IPS DF 6.9 (cell line): ENCODE data around the gene RPL10.

Source experiments
- DNase-seq: peaks from one replicate; pipeline ENCODE4 v3.0.0-alpha.2; 2013; ENCODE audit warnings: low read depth, low spot score
- H3K27ac ChIP-seq: one replicate; pipeline ENCODE4 v1.5.1; 2013; ENCODE audit warnings: low read length, control low read depth
- H3K27me3 ChIP-seq: 2 replicates; pipeline ENCODE4 v1.6.1; 2013; ENCODE audit warnings: mild to moderate bottlenecking, low read length; ENCODE audit not compliant: control insufficient read depth, insufficient read depth
- H3K36me3 ChIP-seq: 2 replicates; pipeline ENCODE4 v1.6.1; 2013; ENCODE audit warnings: low read length; ENCODE audit not compliant: control insufficient read depth, insufficient read depth
- H3K4me1 ChIP-seq: 2 replicates; pipeline ENCODE4 v1.6.1; 2013; ENCODE audit warnings: low read length; ENCODE audit not compliant: control insufficient read depth, insufficient read depth
- H3K4me3 ChIP-seq: 2 replicates; pipeline ENCODE4 v1.5.1; 2013; ENCODE audit warnings: mild to moderate bottlenecking, low read length
- H3K9me3 ChIP-seq: 2 replicates; pipeline ENCODE4 v1.6.1; 2013; ENCODE audit warnings: low read length, inconsistent platforms; ENCODE audit not compliant: control insufficient read depth, insufficient read depth
- WGBS: extraction: QIAGEN DNeasy Blood & Tissue Kit; methylation state at CpG from one replicate; pipeline ENCODE4 v1.1.7; 2013; ENCODE audit warnings: mixed read lengths, missing lambda C conversion rate; ENCODE audit not compliant: insufficient read length, insufficient coverage; 5-methylcytosine and 5-hydroxymethylcytosine counted together

The RPL10 gene

DNA sequence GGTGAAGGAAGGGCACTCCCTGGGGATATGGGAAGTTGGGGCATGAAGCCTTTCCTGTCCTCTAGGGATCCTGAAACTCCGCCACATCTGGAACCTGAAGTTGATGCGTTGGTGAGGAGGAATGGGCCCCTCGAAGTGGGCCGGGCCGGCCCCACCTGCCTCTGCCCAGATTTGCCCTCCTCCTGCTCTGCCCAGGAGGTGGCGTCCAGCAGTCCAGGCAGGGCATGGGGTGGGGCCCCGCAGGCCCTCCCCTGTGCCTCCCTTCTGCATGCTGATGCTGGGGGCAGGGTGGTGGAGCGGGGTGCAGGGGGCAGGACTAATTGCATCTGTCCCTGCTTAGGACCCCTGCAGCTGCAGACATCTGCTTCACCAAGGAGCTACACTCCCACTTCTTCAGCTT lies 15.0 kb downstream of the RPL10 start:
- H3K9me3 ChIP-seq = no peaks in the 10 kb centered on the region
- peaks cover 3% of the 10 kb centered on the region; the same call in 1 of the 2 replicates for H3K36me3 ChIP-seq
- no peak for DNase-seq
- no peak overlapping the region for H3K4me3 ChIP-seq
- no CpG with 5 or more reads among the region's 8 CpGs for WGBS
- no peaks in the 10 kb centered on the region for H3K27me3 ChIP-seq
- H3K4me1 ChIP-seq = 0 out of 2 replicates have a peak, but pooled peaks cover 1% of the 10 kb centered on the region
- no peak overlapping the region for H3K27ac ChIP-seq

DNA sequence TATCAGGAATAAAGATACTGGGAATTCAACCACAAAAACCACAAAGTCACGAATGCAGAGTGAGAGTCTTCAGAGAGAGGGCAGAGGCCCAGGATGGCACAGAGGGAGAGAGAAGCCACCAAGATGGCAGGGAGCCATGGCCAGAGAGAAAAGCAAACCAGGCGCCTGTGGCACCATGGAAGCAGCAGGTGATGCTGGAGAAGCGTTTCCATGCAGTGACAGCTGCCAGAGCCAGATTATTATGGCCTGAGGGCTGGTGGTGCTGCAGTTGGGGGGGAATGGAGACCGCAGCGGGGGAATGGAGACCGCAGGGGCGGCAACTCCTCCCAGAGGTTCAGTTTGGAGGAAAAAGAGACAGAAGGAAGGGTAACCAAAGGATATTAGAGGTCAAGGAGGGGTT lies 19.0 kb downstream of the RPL10 start:
- WGBS = no CpG with 5 or more reads among the region's 7 CpGs
- Histone ChIP-seq H3K4me1 (no peaks in the 10 kb centered on the region; the same call in 1 of the 2 replicates), H3K4me3 (no peak overlapping the region), H3K9me3 (no peaks in the 10 kb centered on the region), H3K27me3 (no peaks in the 10 kb centered on the region), H3K36me3 (peaks cover 3% of the 10 kb centered on the region; the same call in 1 of the 2 replicates), H3K27ac (no peak overlapping the region)
- DNase-seq = no peak

DNA sequence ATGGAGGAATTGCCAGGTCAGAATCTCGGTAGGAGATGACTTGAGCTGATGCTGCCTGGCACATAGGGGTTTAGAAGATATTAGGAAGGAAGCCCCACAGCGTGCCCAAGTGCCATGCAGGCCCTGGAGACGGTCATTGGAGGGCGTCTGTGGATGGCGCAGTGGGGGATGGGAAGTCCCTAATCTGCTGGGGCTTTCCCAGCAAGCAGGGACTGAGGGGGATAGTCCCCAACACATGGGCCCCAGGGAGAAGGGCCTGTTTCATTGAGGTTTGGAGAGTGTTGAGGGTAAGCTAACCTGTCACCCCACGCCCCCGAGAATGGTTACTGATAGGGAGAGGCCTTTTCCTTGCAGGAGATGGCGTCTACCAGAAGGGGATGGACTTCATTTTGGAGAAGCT lies 21.0 kb downstream of the RPL10 start:
- H3K4me3 ChIP-seq = no peak overlapping the region
- H3K27me3 ChIP-seq = no peaks in the 10 kb centered on the region
- no CpG with 5 or more reads among the region's 8 CpGs for WGBS
- H3K4me1 ChIP-seq = no peaks in the 10 kb centered on the region; the same call in 1 of the 2 replicates
- H3K36me3 ChIP-seq = no peaks in the 10 kb centered on the region
- no peaks in the 10 kb centered on the region for H3K9me3 ChIP-seq
- H3K27ac ChIP-seq = no peak overlapping the region
- no peak for DNase-seq

DNA sequence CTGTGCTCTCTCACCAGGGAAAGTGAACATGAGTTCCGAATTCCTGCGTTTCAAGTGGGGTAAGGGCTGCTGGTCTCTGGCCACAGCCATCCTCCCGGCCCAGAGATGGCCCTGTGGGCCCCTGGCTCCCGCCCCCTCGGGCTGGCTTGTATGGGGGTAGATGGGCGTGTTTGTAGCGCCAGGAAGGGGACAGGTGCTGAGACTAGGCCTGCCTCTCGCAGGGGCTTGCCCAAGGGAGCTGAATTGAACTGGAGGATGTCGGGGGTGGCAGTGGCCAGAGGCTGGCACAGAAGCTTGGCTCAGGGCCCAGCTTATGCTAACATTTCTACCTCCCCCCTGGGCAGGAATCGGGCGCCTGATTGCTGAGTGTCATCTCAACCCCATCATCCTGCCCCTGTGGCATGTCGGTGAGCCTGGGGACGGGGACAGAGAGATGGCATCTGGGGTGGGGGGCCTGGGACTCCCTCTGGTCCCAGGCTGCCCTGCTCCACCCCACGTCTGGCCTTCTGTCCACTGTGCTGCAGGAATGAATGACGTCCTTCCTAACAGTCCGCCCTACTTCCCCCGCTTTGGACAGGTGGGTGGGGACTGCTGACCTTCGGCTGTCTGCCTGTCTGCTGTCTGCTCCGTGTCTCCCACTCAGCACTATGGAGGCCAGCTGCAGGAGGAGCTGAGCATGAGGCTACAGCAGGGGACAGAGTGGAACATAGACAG lies 21.7 kb downstream of the RPL10 start:
- Histone ChIP-seq H3K27me3 (no peaks in the 10 kb centered on the region), H3K4me3 (no peak overlapping the region), H3K27ac (no peak overlapping the region), H3K36me3 (no peaks in the 10 kb centered on the region), H3K4me1 (no peaks in the 10 kb centered on the region; the same call in 1 of the 2 replicates), H3K9me3 (no peaks in the 10 kb centered on the region)
- no peak for DNase-seq
- no CpG with 5 or more reads among the region's 19 CpGs for WGBS

DNA sequence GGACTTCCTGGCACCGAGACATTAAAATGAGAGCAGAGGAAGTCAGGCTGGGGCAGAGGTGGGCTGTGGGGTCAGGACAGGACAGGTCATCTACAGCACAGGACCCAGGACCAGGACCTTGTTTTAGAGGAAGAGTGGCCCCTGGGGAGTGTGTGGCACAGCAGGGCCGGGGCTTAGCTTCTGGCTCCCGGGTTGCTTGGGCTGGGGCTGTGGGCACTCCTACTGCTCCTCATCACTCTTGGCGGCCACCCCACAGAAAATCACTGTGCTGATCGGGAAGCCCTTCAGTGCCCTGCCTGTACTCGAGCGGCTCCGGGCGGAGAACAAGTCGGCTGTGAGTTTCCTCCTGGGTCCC lies 22.2 kb downstream of the RPL10 start:
- WGBS = no CpG with 5 or more reads among the region's 10 CpGs
- no peaks in the 10 kb centered on the region for H3K27me3 ChIP-seq
- no peak overlapping the region for H3K4me3 ChIP-seq
- H3K4me1 ChIP-seq = no peaks in the 10 kb centered on the region; the same call in 1 of the 2 replicates
- H3K36me3 ChIP-seq = no peaks in the 10 kb centered on the region
- no peak for DNase-seq
- H3K27ac ChIP-seq = no peak overlapping the region
- no peaks in the 10 kb centered on the region for H3K9me3 ChIP-seq

DNA sequence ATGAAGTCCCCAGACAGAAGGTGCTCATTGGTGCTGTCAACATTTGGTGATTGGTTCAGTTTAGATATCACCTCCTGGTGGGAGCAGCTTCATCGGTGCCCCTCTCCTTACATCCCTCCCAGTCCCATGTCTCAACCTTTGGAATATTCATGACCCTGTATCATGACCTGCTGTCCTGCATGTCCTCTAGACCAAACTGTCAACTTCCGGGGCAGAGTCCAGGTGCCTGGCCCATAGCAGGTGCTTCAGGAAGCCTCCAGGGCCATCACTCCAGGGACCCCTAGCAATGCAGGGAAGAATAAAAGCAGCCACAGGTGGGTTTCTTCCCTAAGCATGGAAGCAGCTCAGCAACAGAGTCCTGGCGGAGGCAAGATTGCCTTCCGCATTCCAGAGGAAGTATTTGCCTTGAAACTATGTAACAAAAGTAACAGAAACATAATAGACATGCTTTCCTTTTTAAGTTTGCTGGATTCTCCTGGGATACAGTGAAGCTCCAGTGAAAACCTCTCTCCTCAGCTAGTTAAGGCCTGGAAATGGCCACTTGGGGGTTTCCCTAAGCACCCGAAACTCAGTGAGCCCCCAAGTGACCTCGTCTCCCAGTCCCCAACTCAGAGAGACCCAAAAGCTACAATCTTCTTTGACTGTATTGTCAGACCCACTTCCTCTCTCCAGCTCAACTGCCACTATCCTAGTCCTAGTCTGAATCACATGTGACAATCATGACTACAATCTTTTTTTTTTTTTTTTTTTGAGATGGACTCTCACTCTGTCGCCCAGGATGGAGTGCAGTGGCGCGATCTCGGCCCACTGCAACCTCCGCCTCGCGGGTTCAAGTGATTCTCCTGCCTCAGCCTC lies 29.0 kb downstream of the RPL10 start:
- no peaks in the 10 kb centered on the region for H3K36me3 ChIP-seq
- no peak overlapping the region for H3K27ac ChIP-seq
- no CpG with 5 or more reads among the region's 13 CpGs for WGBS
- no peaks in the 10 kb centered on the region for H3K9me3 ChIP-seq
- DNase-seq = no peak
- no peak overlapping the region for H3K4me3 ChIP-seq
- no peaks in the 10 kb centered on the region for H3K4me1 ChIP-seq
- H3K27me3 ChIP-seq = no peaks in the 10 kb centered on the region

DNA sequence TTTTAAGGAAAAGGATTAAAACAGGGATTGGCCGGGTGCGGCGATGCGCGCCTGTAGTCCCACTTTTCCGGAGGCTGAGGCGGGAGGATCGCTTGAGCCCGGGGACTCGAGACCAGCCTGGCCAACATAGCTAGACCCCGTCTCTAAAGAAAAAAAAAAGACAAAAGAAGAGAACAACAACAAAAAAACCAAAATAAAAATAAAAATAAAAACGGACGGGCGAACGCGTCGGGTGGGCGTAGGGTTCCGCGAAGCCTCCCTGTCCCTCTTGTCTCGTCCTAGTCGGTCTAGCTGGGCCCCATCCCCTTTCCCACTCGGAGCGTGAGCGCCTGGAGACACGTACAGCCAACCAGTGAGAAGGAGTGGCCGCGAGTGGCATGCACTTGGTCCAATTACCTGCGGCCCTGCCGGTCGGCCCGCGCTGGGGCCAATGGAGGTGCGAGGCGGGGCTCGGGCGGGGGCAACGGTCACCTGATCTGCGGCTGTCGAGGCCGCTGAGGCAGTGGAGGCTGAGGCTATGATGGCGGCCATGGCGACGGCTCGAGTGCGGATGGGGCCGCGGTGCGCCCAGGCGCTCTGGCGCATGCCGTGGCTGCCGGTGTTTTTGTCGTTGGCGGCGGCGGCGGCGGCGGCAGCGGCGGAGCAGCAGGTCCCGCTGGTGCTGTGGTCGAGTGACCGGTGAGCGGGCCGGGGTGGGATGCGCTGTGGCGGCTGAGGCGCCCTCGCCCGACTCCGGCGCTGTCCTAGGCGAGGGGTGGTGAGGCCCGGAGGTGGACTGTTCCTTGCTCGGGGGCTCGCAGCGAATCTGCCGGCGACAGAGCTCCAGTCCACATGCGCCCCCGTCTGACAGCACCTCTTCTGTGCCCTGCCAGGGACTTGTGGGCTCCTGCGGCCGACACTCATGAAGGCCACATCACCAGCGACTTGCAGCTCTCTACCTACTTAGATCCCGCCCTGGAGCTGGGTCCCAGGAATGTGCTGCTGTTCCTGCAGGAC lies 30.3 kb downstream of the RPL10 start, which contains the start of gene ATP6AP1:
TSS of gene ATP6AP1 (plus strand) at position 502 of the 996 bp plus-strand sequence. CDS start at position 518, 16 bp downstream.
- no peaks in the 10 kb centered on the region for H3K9me3 ChIP-seq

DNA sequence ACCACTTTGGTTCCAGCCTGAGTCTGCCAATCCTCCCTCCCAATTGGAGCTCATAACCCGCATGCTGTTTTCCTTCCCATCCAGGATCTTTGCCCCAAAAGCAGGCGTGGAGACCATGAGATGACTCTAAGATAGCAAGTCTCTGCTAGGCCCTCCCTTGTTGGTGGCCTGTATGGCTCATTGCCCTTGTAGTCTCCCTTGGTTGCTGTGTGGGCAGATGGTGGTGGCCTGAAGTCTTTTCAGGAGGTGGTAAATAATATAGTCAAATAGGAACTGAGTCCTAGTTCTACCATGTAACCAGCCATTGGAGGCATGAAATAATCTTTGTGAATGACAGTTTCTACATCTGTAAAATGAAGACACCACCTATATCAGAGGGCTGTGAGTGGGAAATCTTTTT lies 31.5 kb downstream of the RPL10 start:
- no peaks in the 10 kb centered on the region for H3K27me3 ChIP-seq
- H3K4me1 ChIP-seq = no peaks in the 10 kb centered on the region

More for the DNA sequence above, 30.3 kb downstream of the RPL10 start, which contains the start of gene ATP6AP1:
- Histone ChIP-seq H3K4me1 (no peaks in the 10 kb centered on the region), H3K36me3 (peaks cover 4% of the 10 kb centered on the region), H3K27me3 (no peaks in the 10 kb centered on the region), H3K4me3 (peak within 1 kb of the TSS; percentile 85), H3K27ac (no peak within 1 kb of the TSS)
- DNase-seq = no peak
- WGBS = no CpG with 5 or more reads among the region's 87 CpGs

DNA sequence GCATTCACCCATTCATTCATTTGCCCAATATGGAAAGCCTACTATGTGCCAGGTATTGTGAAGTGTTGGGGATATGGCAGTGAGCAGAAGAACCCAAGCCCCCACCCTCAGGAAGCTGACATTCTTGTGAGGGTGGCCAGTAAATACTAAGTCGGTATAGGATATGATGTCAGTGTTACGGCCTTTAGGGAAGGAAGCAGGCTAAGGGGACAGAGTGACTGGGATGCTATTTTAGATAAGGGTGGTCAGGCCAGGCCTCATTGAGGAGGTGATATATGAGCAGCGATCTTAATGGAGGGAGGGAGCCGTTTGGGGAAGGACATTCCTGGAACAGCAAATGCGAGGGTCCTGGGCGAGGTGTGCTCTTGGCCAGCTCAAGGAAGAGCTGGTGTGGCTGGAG lies 32.3 kb downstream of the RPL10 start:
- Histone ChIP-seq H3K36me3 (peaks cover 12% of the 10 kb centered on the region), H3K9me3 (no peaks in the 10 kb centered on the region), H3K27ac (no peak overlapping the region), H3K27me3 (no peaks in the 10 kb centered on the region), H3K4me1 (no peaks in the 10 kb centered on the region), H3K4me3 (no peak overlapping the region)
- WGBS = no CpG with 5 or more reads among the region's 6 CpGs
- DNase-seq = no peak

More for the DNA sequence above, 31.5 kb downstream of the RPL10 start:
- Histone ChIP-seq H3K27ac (no peak overlapping the region), H3K36me3 (peaks cover 9% of the 10 kb centered on the region), H3K9me3 (no peaks in the 10 kb centered on the region), H3K4me3 (no peak overlapping the region)
- DNase-seq = no peak
- no CpG with 5 or more reads among the region's 2 CpGs for WGBS

DNA sequence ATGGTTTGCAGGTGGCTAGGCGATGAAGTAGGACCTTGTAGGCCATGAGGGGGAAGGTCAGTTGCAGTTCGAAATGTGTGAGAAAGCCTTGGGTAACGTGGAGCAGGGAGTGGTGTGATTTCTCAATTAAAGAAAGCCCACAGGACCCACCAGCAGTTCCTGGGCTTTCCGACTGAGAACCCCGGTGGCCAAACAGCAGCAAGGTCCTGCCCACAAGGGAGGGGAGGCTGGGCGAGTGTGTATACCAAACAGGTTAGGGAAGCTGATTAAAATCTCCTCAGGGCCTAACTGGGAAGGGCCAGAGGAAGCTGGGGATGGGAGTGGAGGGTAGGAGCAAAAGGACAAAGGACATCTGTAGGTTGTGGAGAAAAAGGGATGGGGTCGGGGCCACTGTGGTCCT lies 32.7 kb downstream of the RPL10 start:
- no peak overlapping the region for H3K27ac ChIP-seq
- peaks cover 12% of the 10 kb centered on the region for H3K36me3 ChIP-seq
- no peak overlapping the region for H3K4me3 ChIP-seq
- no CpG with 5 or more reads among the region's 7 CpGs for WGBS
- H3K4me1 ChIP-seq = no peaks in the 10 kb centered on the region
- H3K27me3 ChIP-seq = no peaks in the 10 kb centered on the region
- no peak for DNase-seq
- no peaks in the 10 kb centered on the region for H3K9me3 ChIP-seq
